Neural cell (in vitro differentiated cells): ENCODE measurements around the gene SPECC1L. TPM values are rescaled to one million over a fixed set of nuclear protein-coding genes. Genes with fewer than 3 reads are reported as not detected.

Experiments
- H2AFZ ChIP-seq: fragments of 200-600, 300-800 bp; sonication (generic), shearing (Covaris generic); 2 replicates; pipeline ENCODE4 v1.6.0; 2014; ENCODE audit warnings: low read depth, mild to moderate bottlenecking, antibody characterized with exemption, low read length, moderate library complexity
- H3F3A ChIP-seq: fragments of 200-600 bp; shearing (Covaris generic); 2 replicates; pipeline ENCODE4 v1.6.1; 2016; ENCODE audit warnings: mild to moderate bottlenecking, moderate library complexity, mixed read lengths, antibody characterized with exemption, low read length; ENCODE audit not compliant: insufficient read depth, poor library complexity, severe bottlenecking
- H3K27ac ChIP-seq: fragments of 200-600, 300-800 bp; sonication (generic), shearing (Covaris generic); 2 replicates; pipeline ENCODE4 v1.5.1; 2014; ENCODE audit warnings: mild to moderate bottlenecking, low read length, moderate library complexity
- H3K27me3 ChIP-seq: fragments of 300-800, 200-600 bp; sonication (generic), shearing (Covaris generic); 2 replicates; pipeline ENCODE4 v1.6.0; 2014; ENCODE audit warnings: mild to moderate bottlenecking, low read depth, low read length, moderate library complexity; ENCODE audit not compliant: insufficient read depth
- H3K36me3 ChIP-seq: fragments of 300-800, 200-600 bp; sonication (generic), shearing (Covaris generic); 2 replicates; pipeline ENCODE4 v1.5.1; 2014; ENCODE audit warnings: mild to moderate bottlenecking, antibody characterized with exemption, low read length, moderate library complexity; ENCODE audit not compliant: insufficient read depth
- H3K4me2 ChIP-seq: fragments of 300-800, 200-600 bp; sonication (generic), shearing (Covaris generic); 2 replicates; pipeline ENCODE4 v1.6.0; 2014; ENCODE audit warnings: mild to moderate bottlenecking, low read length
- H3K4me3 ChIP-seq: fragments of 300-800, 200-600 bp; sonication (generic), shearing (Covaris generic); 2 replicates; pipeline ENCODE4 v1.5.1; 2014; ENCODE audit warnings: mild to moderate bottlenecking, low read length, moderate library complexity
- H3K79me2 ChIP-seq: fragments of 200-600 bp; shearing (Covaris generic); replicated peaks from 2 replicates; pipeline ENCODE4 v1.6.0; 2014; ENCODE audit warnings: mild to moderate bottlenecking, low read length, moderate library complexity; ENCODE audit not compliant: insufficient read depth
- H3K9ac ChIP-seq: fragments of 300-800, 200-600 bp; sonication (generic), shearing (Covaris generic); 2 replicates; pipeline ENCODE4 v1.6.1; 2016; ENCODE audit warnings: mild to moderate bottlenecking, low read length, mixed read lengths
- H3K9me2 ChIP-seq: fragments of 200-600 bp; shearing (Covaris generic); 2 replicates; pipeline ENCODE4 v1.6.1; 2016; ENCODE audit warnings: mild to moderate bottlenecking, low read length, mixed read lengths; ENCODE audit not compliant: insufficient read depth
- H3K9me3 ChIP-seq: fragments of 200-600, 300-800 bp; sonication (generic), shearing (Covaris generic); 2 replicates; pipeline ENCODE4 v1.6.1; 2016; ENCODE audit warnings: mild to moderate bottlenecking, mixed run types, low read length, moderate library complexity, mixed read lengths
- H4K20me1 ChIP-seq: fragments of 200-600 bp; shearing (Covaris generic); 2 replicates; pipeline ENCODE4 v1.6.1; 2016; ENCODE audit warnings: mild to moderate bottlenecking, mixed run types; ENCODE audit not compliant: insufficient read depth
- EP300 ChIP-seq: fragments of 450-650 bp; conservative IDR thresholded peaks from 2 replicates; pipeline ENCODE4 v1.6.1; 2014; ENCODE audit warnings: antibody characterized with exemption, mild to moderate bottlenecking, moderate library complexity; ENCODE audit not compliant: poor library complexity, severe bottlenecking
- EZH2 ChIP-seq: fragments of 200-600, 300-800 bp; shearing (Covaris generic), sonication (generic); IDR thresholded peaks from 2 replicates; pipeline ENCODE4 v1.6.1; 2014; ENCODE audit warnings: antibody characterized with exemption, low read length, borderline replicate concordance, mild to moderate bottlenecking; ENCODE audit not compliant: insufficient read depth, poor library complexity, severe bottlenecking
- MXI1 ChIP-seq: fragments of 450-650 bp; conservative IDR thresholded peaks from 2 replicates; pipeline ENCODE4 v1.6.1; 2014; ENCODE audit warnings: antibody characterized with exemption, mild to moderate bottlenecking; ENCODE audit not compliant: poor library complexity, severe bottlenecking
- POLR2AphosphoS5 ChIP-seq: IDR thresholded peaks from 2 replicates; pipeline ENCODE4 v1.6.1; 2012
- RAD21 ChIP-seq: fragments of 450-650 bp; conservative IDR thresholded peaks from 2 replicates; pipeline ENCODE4 v1.6.1; 2014; ENCODE audit warnings: antibody characterized with exemption, mild to moderate bottlenecking, moderate library complexity
- REST ChIP-seq: IDR thresholded peaks from 2 replicates; pipeline ENCODE4 v1.6.1; 2012; ENCODE audit warnings: borderline replicate concordance
- SMC3 ChIP-seq: fragments of 450-650 bp; conservative IDR thresholded peaks from 2 replicates; pipeline ENCODE4 v1.6.1; 2014; ENCODE audit warnings: antibody characterized with exemption, mild to moderate bottlenecking, moderate library complexity; ENCODE audit not compliant: poor library complexity
- TAF1 ChIP-seq: IDR thresholded peaks from 2 replicates; pipeline ENCODE4 v1.6.1; 2012; ENCODE audit warnings: low read depth
- polyA plus RNA-seq: library from polyadenylated mRNA; depleted of rRNA; stranded (reverse); fragments of >200 nt; gene quantifications from 2 replicates; pipeline ENCODE4 v1.2.3, GENCODE V29; 2014
- TF ChIP-seq, protein P1 (sequence below): fragments of 450-650 bp; IDR thresholded peaks from 2 replicates; pipeline ENCODE4 v1.5.1; 2014; ENCODE audit warnings: antibody characterized with exemption, mild to moderate bottlenecking, moderate library complexity; ENCODE audit not compliant: poor library complexity, severe bottlenecking

Gene SPECC1L
- polyA plus RNA-seq, 1 donor from 2014 or later: 27.1 TPM

DNA sequence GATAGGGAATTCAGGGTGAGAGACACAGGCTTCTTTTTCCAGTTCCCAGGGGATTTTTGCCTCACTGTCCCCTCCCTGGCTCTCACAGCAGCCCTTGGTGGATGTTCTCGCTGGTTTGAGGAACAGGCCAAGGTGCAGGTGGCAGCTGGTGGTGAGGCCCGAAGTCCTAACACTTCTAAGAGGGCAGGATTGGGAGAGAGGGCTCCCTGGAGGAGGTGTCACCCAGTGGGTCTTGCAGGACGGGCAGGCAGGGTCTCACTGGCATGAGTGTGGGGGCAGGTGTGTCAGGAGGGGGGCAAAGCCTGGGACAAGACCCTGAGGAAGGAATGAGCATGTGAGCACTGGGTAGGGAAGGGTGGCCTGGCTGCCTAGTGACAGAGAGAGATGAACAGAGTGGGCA lies 165.9 kb downstream of the SPECC1L start:
- no peaks in the 10 kb centered on the region for H3K9me3 ChIP-seq
- H3K27me3 ChIP-seq: no peaks in the 10 kb centered on the region
- no peaks in the 10 kb centered on the region for H3K79me2 ChIP-seq
- H2AFZ ChIP-seq: no peak overlapping the region
- no peak overlapping the region for H3K9ac ChIP-seq
- H4K20me1 ChIP-seq: no peaks in the 10 kb centered on the region
- no peaks in the 10 kb centered on the region for H3K36me3 ChIP-seq
- no peaks in the 10 kb centered on the region for H3F3A ChIP-seq
- no peaks in the 10 kb centered on the region for H3K9me2 ChIP-seq
- H3K4me2 ChIP-seq: no peak overlapping the region
- H3K4me3 ChIP-seq: no peak overlapping the region
- H3K27ac ChIP-seq: no peak overlapping the region
- TF ChIP-seq POLR2AphosphoS5: no peak
- no peak for TF ChIP-seq TAF1

GRCh38 chr22:24437091-24437490 lies 166.5 kb downstream of the SPECC1L start:
- Histone ChIP-seq H3K4me3 (no peak overlapping the region), H3K79me2 (no peaks in the 10 kb centered on the region), H3K27me3 (no peaks in the 10 kb centered on the region), H4K20me1 (no peaks in the 10 kb centered on the region), H3K4me2 (no peak overlapping the region), H3K9ac (no peak overlapping the region), H3K9me3 (no peaks in the 10 kb centered on the region), H2AFZ (no peak overlapping the region), H3K27ac (no peak overlapping the region), H3K9me2 (no peaks in the 10 kb centered on the region), H3F3A (no peaks in the 10 kb centered on the region), H3K36me3 (no peaks in the 10 kb centered on the region)
- no peak for TF ChIP-seq REST
- TF ChIP-seq EZH2: no peak

DNA sequence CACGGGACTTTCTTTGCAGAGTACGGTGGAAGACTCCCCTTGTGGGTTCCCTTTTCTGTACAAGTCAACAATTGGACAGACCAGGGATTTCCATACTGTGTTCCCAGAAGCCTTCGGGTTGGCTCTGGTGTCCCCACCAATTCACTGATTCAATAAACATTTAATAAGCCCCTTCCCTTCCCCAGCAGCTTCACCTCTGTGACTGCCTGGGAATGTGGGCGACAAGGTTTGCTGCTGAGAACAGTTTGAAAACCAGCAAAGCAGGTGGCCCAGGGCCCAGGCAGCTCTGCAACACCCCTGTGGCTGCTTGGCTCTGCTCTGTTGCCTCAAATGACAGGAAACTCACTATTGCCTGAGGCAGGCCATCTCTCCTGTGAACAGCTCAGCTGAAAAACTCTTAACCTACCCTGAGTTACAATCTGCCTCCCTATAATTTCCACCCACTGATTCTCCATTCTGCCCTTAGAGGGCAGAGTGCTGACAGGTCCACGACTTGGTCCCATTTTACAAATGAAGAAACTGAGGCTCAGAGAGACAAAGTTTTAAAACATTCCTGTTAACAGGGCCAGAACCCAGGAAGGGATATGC lies 167.2 kb downstream of the SPECC1L start:
- no peaks in the 10 kb centered on the region for H3K79me2 ChIP-seq
- H3F3A ChIP-seq: no peaks in the 10 kb centered on the region
- no peak overlapping the region for H3K27ac ChIP-seq
- no peak overlapping the region for H3K4me2 ChIP-seq
- TF ChIP-seq TAF1 (no peak), RAD21 (no peak), MXI1 (no peak), SMC3 (no peak), POLR2AphosphoS5 (no peak), EZH2 (no peak), REST (no peak), EP300 (no peak)
- TF ChIP-seq, protein P1, sequence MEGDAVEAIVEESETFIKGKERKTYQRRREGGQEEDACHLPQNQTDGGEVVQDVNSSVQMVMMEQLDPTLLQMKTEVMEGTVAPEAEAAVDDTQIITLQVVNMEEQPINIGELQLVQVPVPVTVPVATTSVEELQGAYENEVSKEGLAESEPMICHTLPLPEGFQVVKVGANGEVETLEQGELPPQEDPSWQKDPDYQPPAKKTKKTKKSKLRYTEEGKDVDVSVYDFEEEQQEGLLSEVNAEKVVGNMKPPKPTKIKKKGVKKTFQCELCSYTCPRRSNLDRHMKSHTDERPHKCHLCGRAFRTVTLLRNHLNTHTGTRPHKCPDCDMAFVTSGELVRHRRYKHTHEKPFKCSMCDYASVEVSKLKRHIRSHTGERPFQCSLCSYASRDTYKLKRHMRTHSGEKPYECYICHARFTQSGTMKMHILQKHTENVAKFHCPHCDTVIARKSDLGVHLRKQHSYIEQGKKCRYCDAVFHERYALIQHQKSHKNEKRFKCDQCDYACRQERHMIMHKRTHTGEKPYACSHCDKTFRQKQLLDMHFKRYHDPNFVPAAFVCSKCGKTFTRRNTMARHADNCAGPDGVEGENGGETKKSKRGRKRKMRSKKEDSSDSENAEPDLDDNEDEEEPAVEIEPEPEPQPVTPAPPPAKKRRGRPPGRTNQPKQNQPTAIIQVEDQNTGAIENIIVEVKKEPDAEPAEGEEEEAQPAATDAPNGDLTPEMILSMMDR: no peak
- H3K27me3 ChIP-seq: no peaks in the 10 kb centered on the region
- H4K20me1 ChIP-seq: no peaks in the 10 kb centered on the region
- H3K9me3 ChIP-seq: no peaks in the 10 kb centered on the region
- H3K4me3 ChIP-seq: no peak overlapping the region
- no peak overlapping the region for H3K9ac ChIP-seq
- no peaks in the 10 kb centered on the region for H3K36me3 ChIP-seq
- no peak overlapping the region for H2AFZ ChIP-seq
- no peaks in the 10 kb centered on the region for H3K9me2 ChIP-seq
